NCI-H345 (cell line): ENCODE data around the gene SRPK3.

Source experiments
- DNase-seq: peaks from one replicate; lab custom pipeline; 2025; lab: John Stamatoyannopoulos, UW

The SRPK3 gene

DNA sequence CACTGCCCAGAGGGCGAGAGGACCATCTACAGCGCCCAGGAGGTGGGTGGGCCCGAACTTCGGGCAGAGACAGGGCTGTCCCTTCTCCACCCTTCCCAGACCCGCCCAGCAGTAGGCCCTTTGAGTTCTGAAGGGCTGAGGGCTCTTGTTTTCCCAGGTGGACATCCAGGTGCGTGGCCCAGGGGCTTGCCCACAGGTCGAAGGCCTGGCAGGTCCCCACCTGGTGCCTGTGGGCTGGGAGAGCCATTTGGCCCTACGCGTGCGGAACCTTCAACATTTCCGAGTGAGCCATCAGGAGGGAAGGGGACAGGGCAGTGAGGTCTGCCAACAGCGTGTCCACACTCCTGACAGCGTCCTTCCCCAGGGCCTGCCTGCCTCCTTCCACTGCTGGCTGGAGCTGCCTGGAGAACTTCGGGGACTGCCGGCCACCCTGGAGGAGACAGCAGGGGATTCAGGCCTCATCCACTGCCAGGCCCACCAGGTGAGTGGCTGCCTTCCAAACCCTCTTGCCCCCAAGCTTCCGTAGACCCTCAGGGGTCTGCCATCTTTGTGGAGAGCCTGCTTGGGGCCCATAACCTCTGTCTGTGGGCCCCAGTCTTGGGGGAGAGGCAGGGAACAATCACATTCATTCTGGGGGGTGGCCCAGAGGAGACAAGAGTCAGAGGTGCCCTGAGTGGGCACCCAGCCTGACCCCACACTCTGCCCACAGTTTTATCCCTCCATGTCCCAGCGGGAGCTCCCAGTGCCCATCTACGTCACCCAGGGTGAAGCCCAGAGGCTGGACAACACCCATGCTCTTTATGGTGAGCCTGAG is 10.0 kb upstream of the SRPK3 start:
- no peak for DNase-seq

DNA sequence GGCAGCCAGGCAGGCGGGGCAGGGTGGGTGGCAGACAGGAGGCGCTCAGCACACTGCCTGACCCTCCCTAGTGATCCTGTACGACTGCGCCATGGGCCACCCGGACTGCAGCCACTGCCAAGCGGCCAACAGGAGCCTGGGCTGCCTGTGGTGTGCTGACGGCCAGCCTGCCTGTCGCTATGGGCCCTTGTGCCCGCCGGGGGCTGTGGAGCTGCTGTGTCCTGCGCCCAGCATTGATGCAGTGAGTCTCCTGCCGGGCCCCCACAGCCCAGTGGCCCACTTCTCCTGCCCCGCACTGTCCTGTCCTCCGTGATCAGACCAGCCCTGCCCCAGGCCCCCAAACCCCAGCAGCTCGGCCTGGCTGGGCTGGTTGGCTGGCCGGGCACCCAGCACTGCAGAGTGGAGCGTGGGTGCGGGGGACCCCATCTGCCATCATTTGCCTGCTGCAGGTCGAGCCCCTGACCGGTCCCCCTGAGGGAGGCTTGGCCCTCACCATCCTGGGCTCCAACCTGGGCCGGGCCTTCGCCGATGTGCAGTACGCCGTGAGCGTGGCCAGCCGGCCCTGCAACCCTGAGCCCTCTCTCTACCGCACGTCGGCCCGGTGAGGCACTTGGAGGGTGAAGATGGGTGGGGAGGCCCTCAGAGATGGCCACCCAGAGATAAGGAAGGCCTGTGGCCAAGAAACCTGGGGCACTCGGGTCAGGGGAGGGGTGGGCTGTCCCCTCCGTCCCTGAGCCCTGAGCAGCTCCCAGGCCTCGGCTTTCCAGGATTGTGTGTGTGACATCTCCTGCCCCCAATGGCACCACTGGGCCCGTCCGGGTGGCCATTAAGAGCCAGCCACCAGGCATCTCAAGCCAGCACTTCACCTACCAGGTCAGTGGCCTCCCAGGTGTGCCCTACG is 9.2 kb upstream of the SRPK3 start:
- no peak for DNase-seq

DNA sequence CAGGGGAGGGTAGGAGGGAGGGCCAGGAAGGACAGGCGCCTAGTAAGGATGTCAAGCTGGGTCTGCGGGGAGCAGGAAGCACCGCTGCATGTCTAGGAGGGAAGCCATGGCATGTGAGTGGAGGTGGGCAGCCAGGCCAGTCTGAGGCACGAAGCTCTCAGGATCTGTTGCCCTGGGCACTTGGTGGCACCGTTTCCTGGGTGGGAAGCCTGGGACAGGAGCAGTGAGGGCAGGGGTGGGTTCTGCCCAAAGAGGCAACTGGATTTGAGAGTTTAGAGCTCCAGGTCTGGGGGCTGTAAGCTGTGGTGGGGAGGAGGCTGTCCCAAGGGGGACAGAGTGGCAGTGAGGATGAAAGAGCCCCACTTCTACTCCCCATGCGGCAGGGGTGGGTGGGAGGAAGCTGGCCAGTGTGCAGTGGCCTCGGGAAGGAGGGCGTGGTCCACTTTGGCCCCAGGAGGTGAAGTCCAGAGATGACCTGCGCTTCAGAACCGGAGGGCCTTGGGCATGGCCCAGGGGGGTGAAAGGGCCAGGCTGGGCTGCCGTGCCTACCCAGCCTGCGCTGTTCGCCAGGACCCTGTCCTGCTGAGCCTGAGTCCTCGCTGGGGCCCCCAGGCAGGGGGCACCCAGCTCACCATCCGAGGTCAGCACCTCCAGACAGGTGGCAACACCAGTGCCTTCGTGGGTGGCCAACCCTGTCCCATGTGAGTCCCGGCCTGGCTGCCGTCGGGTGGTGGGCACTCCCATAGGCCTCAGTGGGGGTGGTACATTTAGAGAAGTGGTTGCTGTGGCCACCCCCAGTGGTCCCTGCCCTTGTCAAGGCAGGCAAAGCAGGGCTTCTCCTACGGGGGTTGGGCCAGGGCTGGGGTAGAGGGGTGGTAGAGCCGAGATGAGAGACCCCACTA is 8.3 kb upstream of the SRPK3 start:
- no peak for DNase-seq

DNA sequence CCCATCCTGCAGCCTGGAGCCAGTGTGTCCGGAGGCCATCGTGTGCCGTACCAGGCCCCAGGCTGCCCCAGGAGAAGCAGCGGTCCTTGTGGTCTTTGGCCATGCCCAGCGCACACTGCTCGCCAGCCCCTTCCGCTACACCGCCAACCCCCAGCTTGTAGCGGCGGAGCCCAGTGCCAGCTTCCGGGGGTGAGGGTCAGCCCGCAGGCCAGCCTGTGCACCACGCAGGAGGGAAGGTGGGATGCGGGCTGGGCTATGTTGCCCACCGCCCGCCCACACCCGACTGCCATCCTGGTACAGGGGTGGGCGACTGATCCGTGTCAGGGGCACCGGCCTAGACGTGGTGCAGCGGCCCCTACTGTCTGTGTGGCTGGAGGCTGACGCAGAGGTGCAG is 7.6 kb upstream of the SRPK3 start:
- DNase-seq: no peak

DNA sequence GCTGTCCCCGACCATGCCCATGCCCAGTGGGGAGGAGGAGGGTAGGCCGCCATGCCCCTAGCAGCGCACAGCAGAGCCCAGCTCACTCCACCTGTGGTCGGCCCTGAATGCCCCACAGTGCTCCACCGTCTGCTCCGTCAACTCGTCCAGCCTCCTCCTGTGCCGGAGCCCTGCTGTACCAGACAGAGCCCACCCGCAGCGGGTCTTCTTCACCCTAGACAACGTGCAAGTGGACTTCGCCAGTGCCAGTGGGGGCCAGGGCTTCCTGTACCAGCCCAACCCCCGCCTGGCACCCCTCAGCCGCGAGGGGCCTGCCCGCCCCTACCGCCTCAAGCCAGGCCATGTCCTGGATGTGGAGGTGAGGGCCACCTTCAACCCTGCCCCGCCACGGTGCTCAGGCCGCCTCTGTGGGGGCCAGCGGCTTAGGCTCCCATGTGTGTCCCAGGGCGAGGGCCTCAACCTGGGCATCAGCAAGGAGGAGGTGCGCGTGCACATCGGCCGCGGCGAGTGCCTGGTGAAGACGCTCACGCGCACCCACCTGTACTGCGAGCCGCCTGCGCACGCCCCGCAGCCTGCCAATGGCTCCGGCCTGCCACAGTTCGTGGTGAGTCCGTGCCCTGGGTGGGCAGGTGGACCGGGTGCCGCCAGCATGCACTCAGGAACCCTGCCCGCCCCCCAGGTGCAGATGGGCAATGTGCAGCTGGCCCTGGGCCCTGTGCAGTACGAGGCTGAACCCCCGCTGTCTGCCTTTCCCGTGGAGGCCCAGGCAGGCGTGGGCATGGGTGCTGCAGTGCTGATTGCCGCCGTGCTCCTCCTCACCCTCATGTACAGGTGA is 6.9 kb upstream of the SRPK3 start:
- DNase-seq: no peak

DNA sequence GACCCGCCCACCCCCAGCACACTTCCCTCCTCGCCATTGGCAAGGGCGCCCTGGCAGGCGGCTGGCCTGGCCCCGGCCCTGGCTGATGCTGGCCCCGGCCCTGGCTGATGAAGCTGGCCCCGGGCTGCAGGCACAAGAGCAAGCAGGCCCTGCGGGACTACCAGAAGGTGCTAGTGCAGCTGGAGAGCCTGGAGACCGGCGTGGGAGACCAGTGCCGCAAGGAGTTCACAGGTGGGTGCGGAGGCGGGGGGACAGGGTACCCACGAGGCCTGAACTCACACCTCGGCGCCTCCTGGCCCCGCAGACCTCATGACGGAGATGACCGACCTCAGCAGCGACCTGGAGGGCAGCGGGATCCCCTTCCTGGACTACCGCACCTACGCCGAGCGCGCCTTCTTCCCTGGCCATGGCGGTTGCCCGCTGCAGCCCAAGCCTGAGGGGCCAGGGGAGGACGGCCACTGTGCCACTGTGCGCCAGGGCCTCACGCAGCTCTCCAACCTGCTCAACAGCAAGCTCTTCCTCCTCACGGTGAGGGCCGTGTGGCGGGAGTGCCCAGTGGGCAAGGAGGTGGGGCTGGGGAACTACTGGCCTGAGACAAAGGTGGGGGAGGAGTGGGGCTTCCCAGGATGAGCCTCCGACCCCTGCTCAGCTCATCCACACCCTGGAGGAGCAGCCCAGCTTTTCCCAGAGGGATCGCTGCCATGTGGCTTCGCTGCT is 6.1 kb upstream of the SRPK3 start:
- DNase-seq: no peak

DNA sequence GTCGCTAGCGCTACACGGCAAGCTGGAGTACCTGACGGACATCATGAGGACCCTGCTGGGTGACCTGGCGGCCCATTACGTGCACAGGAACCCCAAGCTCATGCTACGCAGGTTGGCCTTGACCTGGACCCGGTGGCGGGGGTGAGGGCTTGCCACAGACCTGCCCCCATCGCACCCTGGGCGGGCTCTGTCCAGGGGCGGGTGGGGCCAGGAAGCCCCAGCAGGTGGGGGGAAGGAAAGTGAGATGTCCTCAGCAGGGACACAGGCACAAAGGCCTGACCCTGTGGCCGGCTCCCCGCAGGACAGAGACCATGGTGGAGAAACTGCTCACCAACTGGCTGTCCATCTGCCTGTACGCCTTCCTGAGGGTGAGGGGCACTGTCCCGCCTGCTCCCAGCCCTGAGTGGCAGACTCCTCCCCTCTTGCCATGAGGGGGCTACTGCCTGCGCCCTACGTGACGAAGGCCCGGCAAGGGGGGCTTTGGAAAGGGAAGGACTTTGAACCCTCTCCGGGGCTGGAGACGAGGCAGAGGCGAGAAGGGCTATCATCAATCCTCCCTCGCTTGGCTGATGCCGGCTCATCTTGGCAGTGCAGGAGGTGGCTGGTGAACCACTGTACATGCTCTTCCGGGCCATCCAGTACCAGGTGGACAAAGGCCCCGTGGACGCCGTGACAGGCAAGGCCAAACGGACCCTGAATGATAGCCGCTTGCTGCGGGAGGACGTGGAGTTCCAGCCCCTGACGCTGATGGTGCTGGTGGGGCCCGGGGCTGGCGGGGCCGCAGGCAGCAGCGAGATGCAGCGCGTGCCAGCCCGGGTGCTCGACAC is 5.3 kb upstream of the SRPK3 start:
- DNase-seq: no peak

DNA sequence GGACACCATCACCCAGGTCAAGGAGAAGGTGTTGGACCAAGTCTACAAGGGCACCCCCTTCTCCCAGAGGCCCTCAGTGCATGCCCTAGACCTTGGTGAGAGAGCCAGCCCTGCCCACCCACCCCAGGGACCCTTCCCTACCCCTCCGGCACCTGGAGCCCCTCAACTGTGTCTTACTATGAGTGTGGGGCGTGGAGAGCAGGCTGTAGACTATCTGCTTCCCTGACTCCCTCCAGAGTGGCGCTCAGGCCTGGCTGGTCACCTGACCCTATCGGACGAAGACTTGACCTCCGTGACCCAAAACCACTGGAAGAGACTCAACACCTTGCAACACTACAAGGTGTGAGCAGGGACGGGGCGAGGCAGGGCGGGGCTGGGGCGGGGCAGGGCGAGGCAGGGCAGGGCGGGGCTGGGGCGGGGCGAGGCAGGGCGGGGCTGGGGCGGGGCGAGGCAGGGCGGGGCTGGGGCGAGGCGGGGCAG is 4.7 kb upstream of the SRPK3 start:
- no peak for DNase-seq

DNA sequence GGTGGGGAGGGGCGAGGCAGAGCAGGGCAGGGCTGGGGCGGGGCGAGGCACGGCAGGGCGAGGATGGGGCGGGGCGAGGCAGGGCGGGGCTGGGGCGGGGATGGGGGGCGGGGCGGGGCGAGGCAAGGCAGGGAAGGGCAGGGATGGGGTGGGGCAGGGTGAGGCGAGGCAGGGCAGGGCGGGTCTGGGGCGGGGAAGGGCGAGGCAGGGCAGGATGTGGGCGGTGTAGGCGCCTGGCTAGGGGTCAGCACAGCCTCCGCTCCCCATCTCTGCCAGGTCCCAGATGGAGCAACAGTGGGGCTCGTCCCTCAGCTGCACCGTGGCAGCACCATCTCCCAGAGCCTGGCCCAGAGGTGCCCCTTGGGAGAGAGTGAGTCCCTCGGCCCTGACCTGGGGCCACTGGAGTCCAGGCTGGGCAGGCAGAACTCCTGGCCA is 4.2 kb upstream of the SRPK3 start:
- no peak for DNase-seq

DNA sequence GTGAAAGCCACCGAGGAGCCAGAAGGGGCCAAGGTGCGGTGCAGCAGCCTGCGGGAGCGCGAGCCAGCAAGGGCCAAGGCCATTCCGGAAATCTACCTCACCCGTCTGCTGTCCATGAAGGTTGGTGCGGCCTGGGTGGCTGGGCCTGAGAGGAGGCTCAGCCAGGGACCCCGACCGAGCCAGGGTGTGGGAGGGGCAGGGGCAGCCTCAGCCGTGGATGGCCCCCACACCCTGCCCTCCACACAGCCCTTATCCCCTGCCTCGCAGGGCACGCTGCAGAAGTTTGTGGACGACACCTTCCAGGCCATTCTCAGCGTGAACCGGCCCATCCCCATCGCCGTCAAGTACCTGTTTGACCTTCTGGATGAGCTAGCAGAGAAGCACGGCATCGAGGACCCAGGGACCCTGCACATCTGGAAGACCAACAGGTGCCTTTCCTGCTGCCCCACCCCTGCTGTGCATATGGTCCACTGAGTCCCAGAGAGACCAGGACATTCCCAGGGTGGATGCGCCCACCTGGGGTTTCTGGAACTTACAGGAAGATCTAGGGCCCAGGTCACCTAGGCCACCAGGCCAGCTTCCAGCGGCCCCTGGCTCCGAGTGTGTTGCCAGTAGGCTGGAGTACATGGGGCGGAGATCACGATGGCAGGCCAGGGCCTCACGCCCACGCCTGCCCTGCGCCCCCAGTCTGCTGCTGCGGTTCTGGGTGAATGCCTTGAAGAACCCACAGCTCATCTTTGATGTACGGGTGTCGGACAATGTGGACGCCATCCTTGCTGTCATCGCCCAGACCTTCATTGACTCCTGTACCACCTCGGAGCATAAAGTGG is 3.4 kb upstream of the SRPK3 start:
- no peak for DNase-seq

DNA sequence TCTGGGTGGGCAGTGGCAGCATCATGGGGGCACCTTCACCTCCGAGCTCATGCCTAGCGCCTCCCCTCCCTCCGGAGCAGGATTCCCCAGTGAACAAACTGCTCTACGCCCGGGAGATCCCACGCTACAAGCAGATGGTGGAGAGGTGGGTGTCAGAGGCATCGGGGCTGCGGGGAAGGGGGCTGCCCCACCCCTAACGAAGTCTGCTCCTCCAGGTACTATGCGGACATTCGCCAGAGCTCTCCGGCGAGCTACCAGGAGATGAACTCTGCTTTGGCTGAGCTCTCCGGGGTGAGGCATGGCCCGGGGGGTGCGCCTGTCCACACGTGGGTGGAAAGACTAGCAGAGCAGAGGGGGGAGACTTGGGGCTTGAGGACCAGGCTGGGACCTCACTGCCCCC is 2.7 kb upstream of the SRPK3 start:
- no peak for DNase-seq

DNA sequence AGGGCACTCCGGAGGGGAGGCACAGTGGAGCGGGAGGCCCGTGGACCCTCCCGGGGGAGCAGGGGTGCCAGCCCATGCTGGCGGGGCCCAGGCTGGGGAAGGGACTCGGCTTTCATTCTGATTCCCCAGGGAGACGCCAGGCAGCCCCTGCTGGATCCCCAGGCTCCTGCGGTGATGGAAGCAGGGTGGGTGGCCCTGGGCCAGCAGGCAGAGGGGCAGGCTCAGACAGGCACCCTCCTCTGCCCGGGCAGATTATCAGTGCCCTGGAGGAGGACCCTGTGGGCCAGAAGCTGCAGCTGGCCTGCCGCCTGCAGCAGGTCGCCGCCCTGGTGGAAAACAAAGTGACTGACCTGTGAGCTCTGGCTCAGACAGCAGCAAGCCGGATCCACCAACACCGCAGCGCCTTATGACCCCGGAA is 2.1 kb upstream of the SRPK3 start:
- no peak for DNase-seq

DNA sequence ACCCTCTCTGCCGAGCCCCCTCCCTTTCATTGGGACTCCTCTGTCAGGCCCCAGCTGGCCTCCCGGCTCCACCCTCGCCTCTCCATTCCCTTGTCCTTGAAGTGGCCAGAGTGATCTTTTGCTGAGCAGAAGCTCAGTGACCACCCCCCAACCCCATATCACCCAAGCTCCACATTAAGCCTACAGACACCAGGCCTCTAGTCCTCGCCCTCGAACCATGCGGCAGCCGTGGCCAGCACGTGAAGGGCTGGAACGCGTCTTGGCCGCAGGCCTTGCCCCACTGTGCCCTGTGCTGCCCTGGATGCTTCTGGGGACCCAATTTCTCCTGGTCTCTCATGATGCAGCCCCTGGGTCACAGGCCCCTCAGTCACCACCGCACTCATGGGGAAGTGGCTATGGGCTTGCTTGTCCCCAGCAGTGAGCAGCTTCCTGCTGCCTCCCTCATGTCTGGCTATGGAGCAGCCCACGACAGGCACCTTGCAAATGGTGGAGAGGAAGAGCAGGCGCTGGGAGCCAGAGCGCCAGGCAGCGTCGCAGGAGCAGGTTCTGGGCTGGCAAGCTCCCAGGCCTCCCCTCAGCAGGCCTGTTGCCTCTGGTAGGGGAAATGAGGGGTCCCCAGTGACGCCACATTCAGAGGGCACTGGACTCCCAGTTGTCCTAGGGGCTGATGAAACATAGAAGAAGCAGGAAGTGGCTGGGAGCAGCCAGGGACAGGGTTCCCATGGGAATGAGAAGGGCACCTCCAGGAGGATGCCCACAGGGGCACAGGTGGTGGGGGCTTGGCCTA is 757 bp upstream of the SRPK3 start:
- DNase-seq: no peak

DNA sequence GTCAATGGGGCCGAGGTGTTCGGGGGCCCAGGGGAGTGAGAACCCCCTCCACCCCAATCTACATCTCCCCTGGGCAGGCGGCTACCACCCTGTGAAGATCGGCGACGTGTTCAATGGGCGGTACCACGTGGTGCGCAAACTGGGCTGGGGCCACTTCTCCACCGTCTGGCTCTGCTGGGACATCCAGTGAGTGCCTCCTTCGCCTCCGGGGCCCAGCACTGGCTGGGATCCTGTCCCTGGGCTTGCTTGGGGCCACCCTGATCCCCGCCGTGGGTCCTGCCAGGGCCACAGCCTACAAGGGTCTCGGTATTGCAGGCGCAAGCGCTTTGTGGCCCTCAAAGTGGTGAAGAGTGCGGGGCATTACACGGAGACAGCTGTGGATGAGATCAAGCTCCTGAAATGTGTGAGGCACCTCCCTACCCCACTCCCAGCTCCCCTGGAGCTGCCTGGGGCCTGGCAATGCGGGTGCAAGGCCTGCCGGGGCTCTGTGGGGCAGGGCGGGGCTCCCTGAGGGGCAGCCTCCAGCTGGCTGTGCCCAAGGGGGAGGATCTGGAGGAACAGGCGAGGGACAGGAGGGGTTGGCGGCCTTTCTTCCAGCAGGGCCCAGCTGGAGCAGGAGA is 697 bp downstream of the SRPK3 start:
- DNase-seq: no peak

DNA sequence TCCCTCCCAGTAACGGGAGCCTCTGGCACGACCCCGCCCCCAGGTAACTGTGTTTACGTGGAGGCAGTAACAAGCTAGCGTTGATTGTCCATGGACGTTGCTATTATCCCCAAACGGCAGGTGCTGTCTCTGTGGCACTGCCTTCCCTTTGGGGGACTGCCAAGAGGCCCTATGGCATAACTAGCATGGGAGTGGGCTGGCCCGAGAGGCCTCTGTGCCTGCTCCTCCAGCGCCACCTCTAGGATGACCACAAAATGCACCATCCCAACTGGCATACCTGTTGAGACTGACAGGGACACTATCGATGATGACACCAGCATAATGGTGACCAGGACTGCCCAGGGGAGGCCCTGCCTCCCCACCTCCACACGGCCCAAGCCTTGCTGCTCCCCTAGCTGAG is 1.5 kb downstream of the SRPK3 start:
- peak; percentile 69 for DNase-seq

DNA sequence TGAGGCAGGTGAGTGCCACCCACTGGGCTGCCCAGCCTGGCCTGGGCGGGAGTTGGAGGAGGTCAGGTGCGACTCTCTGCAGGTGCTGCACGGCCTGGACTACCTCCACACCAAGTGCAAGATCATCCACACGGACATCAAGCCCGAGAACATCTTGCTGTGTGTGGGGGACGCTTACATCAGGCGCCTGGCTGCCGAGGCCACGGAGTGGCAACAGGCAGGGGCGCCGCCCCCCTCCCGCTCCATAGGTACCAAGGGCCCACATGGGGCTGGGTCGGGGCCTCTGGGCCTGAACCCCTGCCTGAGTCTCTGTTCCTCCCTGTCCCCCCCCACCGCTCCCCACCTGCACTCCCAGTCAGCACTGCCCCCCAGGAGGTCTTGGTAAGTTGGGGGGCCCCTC is 2.0 kb downstream of the SRPK3 start:
- DNase-seq: no peak

DNA sequence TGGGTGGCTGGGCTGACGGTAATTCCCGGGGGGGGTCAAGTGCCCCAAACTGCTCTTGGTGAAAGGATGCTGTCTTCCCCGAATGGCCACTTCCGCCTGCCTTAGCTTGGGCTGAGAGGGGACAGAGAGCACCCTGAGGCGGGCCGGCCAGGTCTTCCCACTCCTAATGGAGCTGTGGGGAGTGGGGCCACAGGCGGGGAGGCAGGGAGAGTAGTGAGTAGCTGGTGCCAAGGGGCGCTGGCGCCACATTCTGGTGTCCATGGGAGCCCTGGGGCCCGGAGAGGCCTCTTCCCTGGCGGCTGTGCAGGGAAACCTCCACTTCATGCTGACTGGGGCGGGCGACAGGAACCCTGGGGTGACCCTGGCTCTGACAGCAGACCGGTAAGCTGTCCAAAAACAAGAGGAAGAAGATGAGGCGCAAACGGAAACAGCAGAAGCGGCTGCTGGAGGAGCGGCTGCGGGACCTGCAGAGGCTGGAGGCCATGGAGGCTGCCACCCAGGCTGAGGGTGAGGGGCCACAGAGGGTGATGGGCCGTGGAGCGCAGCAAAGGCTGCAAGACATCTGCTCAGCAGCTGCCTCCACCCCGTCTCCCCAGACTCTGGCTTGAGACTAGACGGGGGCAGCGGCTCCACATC is 2.7 kb downstream of the SRPK3 start:
- no peak for DNase-seq
